ENCODE measurements around the gene TRAF3. TPM values are rescaled to one million over a fixed set of nuclear protein-coding genes. Genes with fewer than 3 reads are reported as not detected.
A peak's percentile ranks its signal among the peaks of the same experiment; 100 is the strongest.

The TRAF3 gene
- total RNA-seq, 1 experiment from 2014 or later = 11.2 TPM

GRCh38 chr14:102928412-102929240 is 151.4 kb downstream of the TRAF3 start (continued):
- TF ChIP-seq HMGXB4 (CRISPR knock-in tag; IDR thresholded peaks at IDR 0.05) = peak; percentile 55; the same call in 1 of the 2 replicates
- TF ChIP-seq ZNF532 (CRISPR knock-in tag; IDR thresholded peaks at IDR 0.05; ENCODE audit: borderline replicate concordance) = no peak
- TF ChIP-seq HMGA2 (CRISPR knock-in tag; IDR thresholded peaks at IDR 0.05) = no peak
- no peak for TF ChIP-seq NFYB (CRISPR knock-in tag; conservative IDR thresholded peaks at IDR 0.05; ENCODE audit: low read depth)
- TF ChIP-seq JAZF1 (CRISPR knock-in tag; IDR thresholded peaks at IDR 0.05) = no peak
- TF ChIP-seq ZSCAN18 (CRISPR knock-in tag; IDR thresholded peaks at IDR 0.05) = no peak
- TF ChIP-seq NFE2L1 (CRISPR knock-in tag; IDR thresholded peaks at IDR 0.05) = peak; percentile 80; the same call in 1 of the 2 replicates
- TF ChIP-seq AR (CRISPR knock-in tag; IDR thresholded peaks at IDR 0.05) = no peak
- peak; percentile 63; the same call in 1 of the 2 replicates for TF ChIP-seq TEAD4 (CRISPR knock-in tag; IDR thresholded peaks at IDR 0.05)
- no peak for TF ChIP-seq ZNF512 (CRISPR knock-in tag; IDR thresholded peaks at IDR 0.05; ENCODE audit: borderline replicate concordance)
- TF ChIP-seq CREM (CRISPR knock-in tag; IDR thresholded peaks at IDR 0.05) = 0 out of 2 replicates have a peak, but pooled peaks have one; percentile 42
- no peak for TF ChIP-seq NR1H2 (CRISPR knock-in tag; IDR thresholded peaks at IDR 0.05)
- 0 out of 2 replicates have a peak, but pooled peaks have one; percentile 7 for TF ChIP-seq ZNF121 (CRISPR knock-in tag; IDR thresholded peaks at IDR 0.05)
- TF ChIP-seq ESRRA (CRISPR knock-in tag; IDR thresholded peaks at IDR 0.05; ENCODE audit: borderline replicate concordance) = peak; percentile 57; the same call in 1 of the 2 replicates
- TF ChIP-seq FOXJ3 (CRISPR knock-in tag; IDR thresholded peaks at IDR 0.05; ENCODE audit: borderline replicate concordance) = no peak
- TF ChIP-seq ATF1 (CRISPR knock-in tag; IDR thresholded peaks at IDR 0.05) = peak; percentile 45
- TF ChIP-seq TP53 (CRISPR knock-in tag; IDR thresholded peaks at IDR 0.05) = no peak
- TF ChIP-seq TEAD1 (CRISPR knock-in tag; IDR thresholded peaks at IDR 0.05) = peak; percentile 83
- no peak for TF ChIP-seq PRDM15 (CRISPR knock-in tag; IDR thresholded peaks at IDR 0.05)
- no peak for TF ChIP-seq CTCF (IDR thresholded peaks at IDR 0.05)

Data from WTC11 (cell line).